HT-29 (cell line): ENCODE data around the gene ANKMY1. TPM values are rescaled to one million over a fixed set of nuclear protein-coding genes. Genes with fewer than 3 reads are reported as not detected.
A peak's percentile ranks its signal among the peaks of the same experiment; 100 is the strongest.

ENCODE experiments used
- DNase-seq: peaks from one replicate; pipeline ENCODE4 v3.0.0-alpha.2; 2015; ENCODE audit warnings: low spot score
- total RNA-seq: library from RNA; depleted of rRNA; stranded (reverse); fragments of >200 nt; shearing (Covaris generic); gene quantifications from 2 replicates; pipeline ENCODE4 v1.2.3, GENCODE V29; 2014; rRNA removed

The ANKMY1 gene
- total RNA-seq, result 26.5 and 29.5 TPM in 2 replicates

GRCh38 chr2:240557808-240558207 is at the start of gene ANKMY1:
Gene ANKMY1, minus strand, starts transcription at chr2:240557988. Its CDS starts 653 bp downstream, at chr2:240557335.
- DNase-seq, result no peak

GRCh38 chr2:240605867-240606743 is 48.3 kb upstream of the ANKMY1 start:
- peak; percentile 16 for DNase-seq

- peak; percentile 85 for DNase-seq
Observed at GRCh38 chr2:240604939-240605716, 47.3 kb upstream of the ANKMY1 start.

- DNase-seq, result peak; percentile 95
Observed at GRCh38 chr2:240604291-240604938, 46.6 kb upstream of the ANKMY1 start.

- no peak for DNase-seq
Observed at GRCh38 chr2:240603846-240604245, 46.1 kb upstream of the ANKMY1 start.

GRCh38 chr2:240603081-240603835 is 45.5 kb upstream of the ANKMY1 start:
- DNase-seq, result no peak

GRCh38 chr2:240602266-240603050 is 44.7 kb upstream of the ANKMY1 start:
- DNase-seq, result no peak

GRCh38 chr2:240601831-240602160 is 44.0 kb upstream of the ANKMY1 start:
- no peak for DNase-seq

GRCh38 chr2:240601061-240601830 is 43.5 kb upstream of the ANKMY1 start:
- DNase-seq, result no peak

- DNase-seq, result no peak
Observed at GRCh38 chr2:240600451-240600961, 42.7 kb upstream of the ANKMY1 start.

- DNase-seq, result no peak
Observed at GRCh38 chr2:240599141-240599583, 41.4 kb upstream of the ANKMY1 start.

GRCh38 chr2:240598311-240598911 is 40.6 kb upstream of the ANKMY1 start:
- DNase-seq, result no peak

- DNase-seq, result no peak
Observed at GRCh38 chr2:240597419-240598181, 39.8 kb upstream of the ANKMY1 start.

GRCh38 chr2:240597054-240597418 is 39.2 kb upstream of the ANKMY1 start:
- DNase-seq, result no peak

- DNase-seq, result no peak
Observed at GRCh38 chr2:240596491-240596931, 38.7 kb upstream of the ANKMY1 start.

GRCh38 chr2:240596080-240596460 is 38.3 kb upstream of the ANKMY1 start:
- DNase-seq, result no peak

- no peak for DNase-seq
Observed at GRCh38 chr2:240595381-240596079, 37.7 kb upstream of the ANKMY1 start.
